HepG2 (cell line): Measurements from ENCODE around the gene TMEM187. TPM values are rescaled to one million over a fixed set of nuclear protein-coding genes. Genes with fewer than 3 reads are reported as not detected.

Experiments
- DMAP1 ChIP-seq: IDR thresholded peaks from 2 replicates; pipeline ENCODE4 v1.6.1; 2016
- ELK4 ChIP-seq: sonication (generic); formaldehyde crosslinking; IDR thresholded peaks from 2 replicates; pipeline ENCODE4 v1.9.0; 2021; ENCODE audit warnings: missing genetic modification reagents, borderline replicate concordance
- FOXO1 ChIP-seq: sonication (generic); formaldehyde crosslinking; IDR thresholded peaks from 2 replicates; pipeline ENCODE4 v1.4.0; 2020; ENCODE audit warnings: missing genetic modification reagents
- FOXP1 ChIP-seq, 2 experiments: fragments of 450-650 bp in 1 of 2; IDR thresholded peaks; 2 replicates each; pipeline ENCODE4 v1.6.1; 2017 to 2018; ENCODE audit warnings: antibody characterized with exemption in 1 of 2
- GABPA ChIP-seq, 2 experiments: IDR thresholded peaks; 2 replicates each; pipeline ENCODE4 v1.6.1; 2011 to 2016; ENCODE audit warnings: low read depth in 2 of 2, low read length in 1 of 2, missing biosample characterization in 1 of 2, missing genetic modification characterization in 1 of 2
- NONO ChIP-seq, 2 experiments: fragments of 450-650 bp in 1 of 2; sonication (generic) in 1 of 2; formaldehyde crosslinking in 1 of 2; IDR thresholded peaks in 1 of 2; conservative IDR thresholded peaks in 1 of 2; 2 replicates each; pipeline versions ENCODE4 v1.6.1 to v1.8.0; 2017 to 2022; ENCODE audit warnings: mild to moderate bottlenecking in 1 of 2, missing genetic modification reagents in 1 of 2, moderate library complexity in 1 of 2
- PITX1 ChIP-seq: sonication (generic); formaldehyde crosslinking; IDR thresholded peaks from 2 replicates; pipeline ENCODE4 v1.5.1; 2020; ENCODE audit warnings: mild to moderate bottlenecking, missing genetic modification reagents
- PLSCR1 ChIP-seq: sonication (generic); formaldehyde crosslinking; IDR thresholded peaks from 2 replicates; pipeline ENCODE4 v1.5.0; 2020; ENCODE audit warnings: missing genetic modification reagents, mild to moderate bottlenecking, borderline replicate concordance
- SP140L ChIP-seq: sonication (generic); formaldehyde crosslinking; IDR thresholded peaks from 2 replicates; pipeline ENCODE4 v1.4.0; 2020; ENCODE audit warnings: missing genetic modification reagents, borderline replicate concordance
- TRIM24 ChIP-seq: sonication (generic); formaldehyde crosslinking; IDR thresholded peaks from 2 replicates; pipeline ENCODE4 v1.8.0; 2022; ENCODE audit warnings: mild to moderate bottlenecking, missing genetic modification reagents
- ZBTB38 ChIP-seq: sonication (generic); formaldehyde crosslinking; IDR thresholded peaks from 2 replicates; pipeline ENCODE4 v1.5.1; 2020; ENCODE audit warnings: mild to moderate bottlenecking, missing genetic modification reagents
- ZC3H4 ChIP-seq: sonication (generic); formaldehyde crosslinking; IDR thresholded peaks from 2 replicates; pipeline ENCODE4 v1.4.0; 2020; ENCODE audit warnings: missing genetic modification reagents, borderline replicate concordance
- ZFP1 ChIP-seq: IDR thresholded peaks from 2 replicates; pipeline ENCODE4 v1.6.1; 2016
- ZNF121 ChIP-seq: sonication (generic); formaldehyde crosslinking; IDR thresholded peaks from 2 replicates; pipeline ENCODE4 v1.5.0; 2020; ENCODE audit warnings: mild to moderate bottlenecking, missing genetic modification reagents
- ZNF331 ChIP-seq: sonication (generic); formaldehyde crosslinking; IDR thresholded peaks from 2 replicates; pipeline ENCODE4 v1.4.0; 2020; ENCODE audit warnings: missing genetic modification reagents
- ZNF569 ChIP-seq: sonication (generic); formaldehyde crosslinking; IDR thresholded peaks from 2 replicates; pipeline ENCODE4 v1.5.0; 2020; ENCODE audit warnings: mild to moderate bottlenecking, missing genetic modification reagents, moderate library complexity, borderline replicate concordance
- ZNF607 ChIP-seq: sonication (generic); formaldehyde crosslinking; IDR thresholded peaks from 2 replicates; pipeline ENCODE4 v1.5.1; 2020; ENCODE audit warnings: missing genetic modification reagents, mild to moderate bottlenecking, borderline replicate concordance
- ZNF614 ChIP-seq: IDR thresholded peaks from 2 replicates; pipeline ENCODE4 v1.6.1; 2018; ENCODE audit warnings: missing biosample characterization, missing genetic modification reagents, inconsistent platforms, borderline replicate concordance
- ZNF713 ChIP-seq: sonication (generic); formaldehyde crosslinking; IDR thresholded peaks from 2 replicates; pipeline ENCODE4 v1.4.0; 2020; ENCODE audit warnings: mild to moderate bottlenecking, missing genetic modification reagents
- ZNF766 ChIP-seq: sonication (generic); formaldehyde crosslinking; IDR thresholded peaks from 2 replicates; pipeline ENCODE4 v1.5.0; 2020; ENCODE audit warnings: missing genetic modification reagents, borderline replicate concordance
- polyA plus RNA-seq, 8 experiments: library from polyadenylated mRNA; depleted of rRNA in 3 of 8; stranded (reverse) in 7 of 8; unstranded in 1 of 8; fragments of >200 nt; fragmentation: Illumina TruSeq in 4 of 8; extraction: Trizol in 4 of 8; gene quantifications; 2 replicates each; pipeline versions ENCODE4 v1.2.1 to v1.2.3, GENCODE V29; 2011 to 2016; ENCODE audit warnings: low read depth in 4 of 8, missing spikeins in 1 of 8, mixed read lengths in 1 of 8; ENCODE audit not compliant: insufficient read depth in 1 of 8
- total RNA-seq, 5 experiments: library from RNA; depleted of rRNA; stranded (reverse); fragments of >200 nt; fragmentation: Illumina TruSeq; extraction: Trizol; gene quantifications; 2 replicates each; pipeline ENCODE4 v1.2.3, GENCODE V29; 2016; ENCODE audit warnings: low read depth in 1 of 5
- TF ChIP-seq, protein P1 (sequence below): sonication (generic); formaldehyde crosslinking; IDR thresholded peaks from 2 replicates; pipeline ENCODE4 v1.5.1; 2020; ENCODE audit warnings: missing genetic modification reagents, mild to moderate bottlenecking, borderline replicate concordance
- TF ChIP-seq, protein P2 (sequence below): sonication (generic); formaldehyde crosslinking; IDR thresholded peaks from 2 replicates; pipeline ENCODE4 v1.8.0; 2022; ENCODE audit warnings: missing genetic modification reagents, mild to moderate bottlenecking, moderate library complexity, borderline replicate concordance
- TF ChIP-seq, protein P3 (sequence below): sonication (generic); formaldehyde crosslinking; IDR thresholded peaks from 2 replicates; pipeline ENCODE4 v1.5.0; 2020; ENCODE audit warnings: missing genetic modification reagents, mild to moderate bottlenecking, borderline replicate concordance

TMEM187 gene
- total and polyA plus RNA-seq, 2 of the 13 experiments (the other 11 are each of a cell fraction or from before 2014, with no cell fraction given), result 2.2 to 6.2 TPM

DNA sequence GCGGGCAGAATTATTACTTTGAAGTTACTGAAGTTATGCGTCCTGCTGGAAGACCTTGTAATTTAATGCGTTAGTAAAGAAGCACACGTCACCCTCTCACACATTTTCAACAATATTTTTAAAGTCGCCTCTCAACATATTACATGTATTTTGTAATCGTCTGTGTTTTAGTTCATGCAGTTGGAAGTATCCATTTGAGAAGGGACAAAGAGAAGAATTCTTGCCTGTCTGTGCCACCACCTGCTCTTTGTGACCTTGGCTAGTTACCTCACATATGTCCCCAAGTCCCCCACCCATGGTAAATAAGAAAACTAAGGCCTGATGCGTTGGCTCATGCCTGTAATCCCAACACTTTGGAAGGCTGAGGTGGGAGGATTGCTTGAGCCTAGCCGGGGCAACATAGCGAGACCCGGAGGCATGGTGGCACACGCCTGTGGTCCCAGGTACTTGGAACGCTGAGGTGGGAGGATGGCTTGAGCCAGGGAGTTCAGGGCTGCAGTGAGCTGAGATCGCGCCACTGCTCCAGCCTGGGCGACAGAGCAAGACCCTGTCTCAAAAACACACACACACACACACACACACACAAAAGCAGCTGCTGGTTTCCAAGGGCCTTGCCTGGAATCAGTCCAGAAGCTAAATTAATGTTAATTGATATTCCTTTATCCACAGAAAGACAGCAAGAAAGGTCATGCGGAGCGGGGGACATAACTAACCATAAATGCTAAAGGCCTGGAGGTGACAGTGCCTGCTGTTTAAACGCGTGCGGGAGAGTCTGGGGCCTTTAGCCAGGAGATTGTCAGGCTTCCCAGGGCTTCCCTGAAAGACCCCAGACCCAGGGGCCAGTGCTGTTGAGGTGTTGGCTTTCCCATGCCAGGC, 811 bp downstream of the TMEM187 start (continued):
- no peak for TF ChIP-seq PITX1 (CRISPR knock-in tag)
- no peak for TF ChIP-seq FOXO1
- no peak for TF ChIP-seq ZNF331 (CRISPR knock-in tag)
- TF ChIP-seq, protein P1, sequence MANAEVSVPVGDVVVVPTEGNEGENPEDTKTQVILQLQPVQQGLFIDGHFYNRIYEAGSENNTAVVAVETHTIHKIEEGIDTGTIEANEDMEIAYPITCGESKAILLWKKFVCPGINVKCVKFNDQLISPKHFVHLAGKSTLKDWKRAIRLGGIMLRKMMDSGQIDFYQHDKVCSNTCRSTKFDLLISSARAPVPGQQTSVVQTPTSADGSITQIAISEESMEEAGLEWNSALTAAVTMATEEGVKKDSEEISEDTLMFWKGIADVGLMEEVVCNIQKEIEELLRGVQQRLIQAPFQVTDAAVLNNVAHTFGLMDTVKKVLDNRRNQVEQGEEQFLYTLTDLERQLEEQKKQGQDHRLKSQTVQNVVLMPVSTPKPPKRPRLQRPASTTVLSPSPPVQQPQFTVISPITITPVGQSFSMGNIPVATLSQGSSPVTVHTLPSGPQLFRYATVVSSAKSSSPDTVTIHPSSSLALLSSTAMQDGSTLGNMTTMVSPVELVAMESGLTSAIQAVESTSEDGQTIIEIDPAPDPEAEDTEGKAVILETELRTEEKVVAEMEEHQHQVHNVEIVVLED (CRISPR knock-in tag), result no peak
- TF ChIP-seq, protein P2, sequence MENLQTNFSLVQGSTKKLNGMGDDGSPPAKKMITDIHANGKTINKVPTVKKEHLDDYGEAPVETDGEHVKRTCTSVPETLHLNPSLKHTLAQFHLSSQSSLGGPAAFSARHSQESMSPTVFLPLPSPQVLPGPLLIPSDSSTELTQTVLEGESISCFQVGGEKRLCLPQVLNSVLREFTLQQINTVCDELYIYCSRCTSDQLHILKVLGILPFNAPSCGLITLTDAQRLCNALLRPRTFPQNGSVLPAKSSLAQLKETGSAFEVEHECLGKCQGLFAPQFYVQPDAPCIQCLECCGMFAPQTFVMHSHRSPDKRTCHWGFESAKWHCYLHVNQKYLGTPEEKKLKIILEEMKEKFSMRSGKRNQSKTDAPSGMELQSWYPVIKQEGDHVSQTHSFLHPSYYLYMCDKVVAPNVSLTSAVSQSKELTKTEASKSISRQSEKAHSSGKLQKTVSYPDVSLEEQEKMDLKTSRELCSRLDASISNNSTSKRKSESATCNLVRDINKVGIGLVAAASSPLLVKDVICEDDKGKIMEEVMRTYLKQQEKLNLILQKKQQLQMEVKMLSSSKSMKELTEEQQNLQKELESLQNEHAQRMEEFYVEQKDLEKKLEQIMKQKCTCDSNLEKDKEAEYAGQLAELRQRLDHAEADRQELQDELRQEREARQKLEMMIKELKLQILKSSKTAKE (CRISPR knock-in tag), result no peak
- no peak for TF ChIP-seq ZNF569 (CRISPR knock-in tag)
- TF ChIP-seq, protein P3, sequence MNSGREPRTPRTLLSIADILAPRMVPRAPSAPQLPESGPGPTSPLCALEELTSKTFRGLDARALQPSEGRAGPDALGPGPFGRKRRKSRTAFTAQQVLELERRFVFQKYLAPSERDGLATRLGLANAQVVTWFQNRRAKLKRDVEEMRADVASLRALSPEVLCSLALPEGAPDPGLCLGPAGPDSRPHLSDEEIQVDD (CRISPR knock-in tag), result no peak
- TF ChIP-seq GABPA (IDR thresholded peaks at IDR 0.05; ENCODE audit: low read depth, low read length), result no peak
- no peak for TF ChIP-seq GABPA (CRISPR knock-in tag; IDR thresholded peaks at IDR 0.05; ENCODE audit: low read depth)
- TF ChIP-seq ZNF713 (CRISPR knock-in tag), result no peak
- TF ChIP-seq TRIM24 (CRISPR knock-in tag), result no peak
- TF ChIP-seq ZC3H4 (CRISPR knock-in tag), result peak; percentile 88; the same call in 1 of the 2 replicates
- TF ChIP-seq ZFP1 (CRISPR knock-in tag), result no peak
- no peak for TF ChIP-seq ELK4 (CRISPR knock-in tag)
- peak; percentile 100 for TF ChIP-seq ZNF121 (CRISPR knock-in tag)
- no peak for TF ChIP-seq ZNF607 (CRISPR knock-in tag)
- TF ChIP-seq NONO (IDR thresholded peaks at IDR 0.05), result no peak
- no peak for TF ChIP-seq NONO (CRISPR knock-in tag; conservative IDR thresholded peaks at IDR 0.05)
- no peak for TF ChIP-seq ZNF766 (CRISPR knock-in tag)
- no peak for TF ChIP-seq SP140L (CRISPR knock-in tag)
- TF ChIP-seq ZBTB38 (CRISPR knock-in tag), result peak; percentile 78
- peak; percentile 30; the same call in 1 of the 2 replicates for TF ChIP-seq DMAP1 (CRISPR knock-in tag)
- no peak for TF ChIP-seq ZNF614
- no peak for TF ChIP-seq PLSCR1 (CRISPR knock-in tag)
- TF ChIP-seq FOXP1 (IDR thresholded peaks at IDR 0.05), result no peak
- TF ChIP-seq FOXP1 (CRISPR knock-in tag; IDR thresholded peaks at IDR 0.05), result no peak
